ENCODE results near the gene CYREN.

The CYREN gene

DNA sequence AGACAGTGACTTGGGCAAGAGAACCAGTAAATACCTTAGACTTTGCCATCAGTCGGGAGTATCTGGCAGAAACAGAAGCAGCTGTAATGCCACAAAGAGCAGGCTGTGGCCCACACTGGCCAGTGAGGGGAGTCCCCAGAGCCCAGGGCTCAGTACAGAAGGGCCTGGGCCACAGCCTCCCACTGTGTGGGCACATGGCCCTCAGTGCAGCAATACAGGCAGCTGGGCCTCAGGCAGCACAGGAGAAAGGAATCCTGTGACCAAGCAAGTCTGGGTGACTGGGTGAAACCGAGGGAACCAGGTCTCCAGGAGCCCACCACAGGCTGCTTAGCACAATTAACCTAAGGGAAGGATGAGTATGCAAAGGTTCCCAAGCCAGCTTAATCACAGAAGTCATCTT lies 26.8 kb upstream of the CYREN start:
- no peak for DNase-seq (ENCODE audit: low spot score)

DNA sequence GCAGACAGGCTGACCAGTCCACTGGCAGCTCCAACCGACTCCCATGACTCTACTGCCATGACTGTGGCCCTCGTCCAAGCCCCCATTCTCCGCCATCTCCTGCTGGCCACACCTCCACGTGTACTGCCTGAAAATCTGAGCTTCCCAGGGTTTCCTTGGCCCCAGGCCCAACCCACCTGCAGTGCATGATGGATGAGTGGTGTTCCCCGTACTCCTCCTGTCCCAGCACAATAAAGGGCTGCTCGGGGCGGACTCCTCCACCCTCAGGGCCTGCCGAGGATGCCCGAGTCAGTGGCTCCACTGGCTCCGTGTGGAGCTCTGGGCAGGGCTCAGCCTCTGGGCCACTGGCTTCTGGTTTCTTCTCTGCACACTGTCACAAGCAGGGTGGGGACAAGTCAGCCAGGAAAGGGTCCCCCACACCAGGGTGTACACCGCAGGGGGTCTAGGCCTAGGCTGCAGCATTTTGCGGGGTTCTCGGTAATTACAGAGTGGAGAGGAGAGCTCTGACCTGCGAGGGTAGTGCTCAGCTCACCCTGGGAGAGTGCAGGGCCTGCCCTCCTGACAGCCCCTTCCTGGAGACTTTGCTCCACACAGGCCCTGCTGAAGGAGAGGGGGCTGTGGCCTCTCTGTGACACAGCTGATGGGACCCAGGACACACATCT lies 25.6 kb upstream of the CYREN start:
- DNase-seq (ENCODE audit: low spot score): no peak

GRCh38 chr7:135195156-135195555 lies 24.6 kb upstream of the CYREN start:
- DNase-seq (ENCODE audit: low spot score): no peak

DNA sequence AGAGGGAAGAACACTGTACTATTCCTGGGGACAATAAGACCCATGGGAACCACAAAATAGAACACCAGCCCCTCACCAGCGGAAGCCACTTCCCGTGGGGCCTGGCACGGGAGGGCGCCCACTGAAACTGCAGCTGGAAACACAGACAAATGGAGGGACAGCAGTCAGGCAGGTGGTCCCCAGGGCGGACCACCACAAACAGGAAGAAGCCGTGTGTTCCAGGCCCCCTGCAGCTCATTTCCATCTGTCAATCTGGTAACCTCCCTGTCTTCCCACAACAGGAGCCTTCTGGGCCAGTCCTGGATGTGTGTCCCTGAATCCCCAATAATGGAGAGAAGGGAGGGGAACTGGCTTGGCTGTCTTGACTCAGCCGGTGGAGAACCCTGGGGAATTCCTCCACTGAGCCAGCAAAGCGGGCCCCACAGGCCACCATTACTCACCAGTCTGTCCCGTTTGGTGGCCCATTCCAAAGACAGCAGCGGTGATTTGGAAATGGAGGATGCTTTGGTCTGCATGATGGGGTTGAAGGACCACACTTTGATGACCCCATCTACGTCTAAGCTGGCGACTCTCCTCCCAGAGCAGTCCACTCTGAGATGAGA lies 24.1 kb upstream of the CYREN start:
- peak; percentile 33 for DNase-seq (ENCODE audit: low spot score)

DNA sequence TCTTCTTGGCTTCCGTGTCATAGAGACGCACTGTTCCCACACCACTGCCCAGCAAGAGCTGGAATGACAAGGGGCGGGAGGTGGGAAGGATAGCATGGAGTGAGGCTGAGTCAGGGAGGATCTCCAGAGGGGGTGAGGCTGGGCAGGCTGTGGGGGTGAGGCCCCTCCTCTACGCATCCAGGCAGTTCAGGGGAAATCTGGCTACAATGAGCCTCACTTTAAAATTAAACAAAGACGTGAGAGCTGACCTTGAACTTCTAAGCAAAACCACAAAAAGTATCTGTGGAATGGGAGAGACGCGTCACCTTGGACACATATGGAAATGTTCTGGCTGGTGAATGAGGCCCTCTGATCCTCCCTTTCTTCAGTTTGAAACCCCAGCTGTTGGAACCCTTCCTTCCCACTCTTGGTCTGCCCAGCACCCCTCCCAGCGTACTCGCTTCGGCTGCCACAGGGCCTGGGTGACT lies 23.1 kb upstream of the CYREN start:
- DNase-seq (ENCODE audit: low spot score): no peak

GRCh38 chr7:135192914-135193536 lies 22.5 kb upstream of the CYREN start:
- no peak for DNase-seq (ENCODE audit: low spot score)

- DNase-seq (ENCODE audit: low spot score): no peak
Measured at GRCh38 chr7:135190703-135191102, 20.2 kb upstream of the CYREN start.

- DNase-seq (ENCODE audit: low spot score): no peak
Measured at GRCh38 chr7:135189961-135190360, 19.5 kb upstream of the CYREN start.

DNA sequence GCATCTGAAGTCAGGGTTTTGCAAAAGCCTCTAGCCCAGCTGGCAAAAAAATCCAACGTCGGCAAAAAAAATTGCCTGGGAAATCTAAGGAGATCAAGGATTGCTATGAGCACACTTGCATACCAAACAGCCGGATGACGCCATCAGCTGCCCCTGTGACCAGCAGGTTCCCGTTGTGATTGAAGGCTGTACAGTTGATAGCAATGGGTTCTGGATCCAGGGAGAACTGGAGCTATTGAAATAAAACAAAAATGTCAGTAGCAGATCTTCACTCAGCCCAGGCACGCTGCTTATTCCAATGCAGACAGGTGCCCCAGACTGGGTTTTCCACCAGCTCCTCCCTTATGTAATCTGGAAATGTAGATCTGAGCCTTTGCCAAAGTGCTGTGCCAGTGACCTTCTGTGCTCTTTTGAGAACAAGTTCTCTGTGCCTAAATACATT lies 18.7 kb upstream of the CYREN start:
- DNase-seq (ENCODE audit: low spot score): no peak

DNA sequence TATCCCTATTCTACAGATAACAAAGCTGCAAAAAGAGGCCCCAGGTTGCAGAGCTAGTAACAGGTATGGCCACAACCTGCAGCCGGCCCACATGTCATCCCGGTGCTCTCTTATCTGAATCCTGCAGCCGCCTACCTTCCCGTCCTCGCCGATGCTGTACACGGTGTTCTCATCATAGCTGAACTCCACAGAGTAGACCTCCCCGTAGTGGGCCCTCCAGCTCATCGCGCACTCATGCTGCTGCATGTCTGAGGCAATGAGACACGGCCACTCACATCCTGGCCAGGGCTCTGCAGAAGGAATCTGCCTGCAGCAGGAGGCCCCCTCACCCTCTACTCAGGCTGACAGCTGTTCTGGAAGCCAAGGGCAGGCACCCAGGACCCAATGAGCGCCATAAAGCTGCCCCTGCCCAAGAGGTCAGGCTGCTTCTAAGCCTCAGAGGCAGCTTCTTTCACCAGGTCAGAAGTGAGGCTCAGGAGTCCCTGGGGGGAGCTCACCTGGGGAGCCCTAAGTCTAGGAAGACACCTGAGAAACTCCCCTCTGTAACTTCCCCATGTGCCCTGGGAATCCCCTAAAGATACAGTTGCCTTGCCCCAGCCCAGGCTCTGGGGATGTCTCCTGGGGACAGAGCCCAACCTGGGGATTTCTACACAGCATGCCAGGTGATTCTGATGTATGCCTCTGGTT lies 17.9 kb upstream of the CYREN start:
- no peak for DNase-seq (ENCODE audit: low spot score)

GRCh38 chr7:135186841-135187253 lies 16.3 kb upstream of the CYREN start:
- no peak for DNase-seq (ENCODE audit: low spot score)

DNA sequence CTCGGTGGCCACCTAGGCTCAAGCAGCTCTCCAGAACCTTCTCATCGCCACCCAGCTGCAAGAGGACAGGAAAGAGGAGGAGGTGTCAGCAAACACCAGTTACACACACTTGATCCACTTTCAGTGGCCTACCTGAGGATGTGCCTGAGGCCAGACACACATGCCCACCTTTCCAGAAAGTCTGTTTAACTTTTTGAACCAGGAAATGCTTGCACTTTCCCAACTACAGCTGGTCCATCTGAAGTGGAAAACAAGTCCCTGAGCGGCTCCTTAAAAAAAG lies 15.7 kb upstream of the CYREN start:
- no peak for DNase-seq (ENCODE audit: low spot score)

- DNase-seq (ENCODE audit: low spot score): no peak
Measured at GRCh38 chr7:135185471-135186260, 15.2 kb upstream of the CYREN start.

DNA sequence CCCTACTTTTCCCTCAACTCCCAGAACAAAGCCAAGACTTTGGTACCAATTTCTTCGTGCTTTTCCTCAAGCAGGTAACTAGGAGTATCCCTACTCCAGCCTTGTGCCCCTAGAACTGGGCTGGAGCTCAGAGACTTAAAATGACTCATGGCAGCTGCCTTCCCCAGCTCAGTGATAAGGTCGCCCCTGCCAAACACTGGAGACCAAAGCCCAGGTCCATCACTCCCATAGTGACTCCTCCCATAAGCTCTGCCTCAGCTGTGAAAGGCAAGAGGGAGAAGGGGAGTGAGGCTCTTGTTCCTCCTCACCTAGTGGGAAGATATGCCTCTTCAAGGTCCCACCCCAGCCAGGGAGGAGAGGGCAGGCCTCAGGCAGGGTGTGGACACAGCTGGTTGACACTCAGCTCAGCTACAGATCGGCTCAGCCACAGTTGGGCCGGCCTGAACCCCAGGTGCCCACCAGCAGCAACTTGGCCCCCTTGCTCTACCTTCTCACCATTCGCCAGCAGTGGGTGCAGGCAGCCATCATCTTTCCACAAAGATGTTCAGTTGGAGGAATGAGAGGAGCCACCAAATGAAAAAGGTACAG lies 13.8 kb upstream of the CYREN start:
- no peak for DNase-seq (ENCODE audit: low spot score)

GRCh38 chr7:135183478-135183877 lies 13.0 kb upstream of the CYREN start:
- DNase-seq (ENCODE audit: low spot score): no peak

GRCh38 chr7:135181929-135182678 lies 11.6 kb upstream of the CYREN start:
- no peak for DNase-seq (ENCODE audit: low spot score)

DNA sequence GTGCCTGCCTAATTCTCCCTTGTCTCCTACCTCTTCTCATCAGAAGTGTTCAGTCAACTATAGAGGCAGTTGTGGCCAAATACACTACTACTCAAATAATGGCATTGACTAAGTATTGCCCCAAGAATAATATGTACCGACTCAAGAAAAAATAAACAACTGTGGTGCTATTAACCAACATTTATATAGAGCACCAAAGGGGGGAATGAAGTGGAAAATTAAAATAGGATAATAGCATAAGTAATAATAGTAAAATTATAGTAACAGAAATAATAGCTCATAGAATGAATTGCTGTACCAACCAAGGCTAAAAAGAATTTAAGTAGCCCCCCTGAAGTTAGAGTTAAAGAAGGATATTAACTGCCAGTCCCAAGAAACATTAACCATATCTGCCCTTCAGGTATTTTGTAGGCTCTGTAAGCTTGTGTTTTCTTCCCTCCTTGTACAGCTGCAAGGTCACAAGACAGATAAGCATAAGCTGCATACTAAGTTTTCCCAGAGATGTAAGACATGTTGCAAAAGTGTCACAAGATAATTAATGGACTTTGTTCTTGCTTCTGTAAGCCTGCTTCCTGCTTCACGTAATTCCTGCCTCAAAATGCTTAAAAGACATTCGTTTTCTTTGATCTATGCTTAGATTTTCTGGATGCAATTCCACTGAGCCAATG lies 10.9 kb upstream of the CYREN start:
- DNase-seq (ENCODE audit: low spot score): no peak

DNA sequence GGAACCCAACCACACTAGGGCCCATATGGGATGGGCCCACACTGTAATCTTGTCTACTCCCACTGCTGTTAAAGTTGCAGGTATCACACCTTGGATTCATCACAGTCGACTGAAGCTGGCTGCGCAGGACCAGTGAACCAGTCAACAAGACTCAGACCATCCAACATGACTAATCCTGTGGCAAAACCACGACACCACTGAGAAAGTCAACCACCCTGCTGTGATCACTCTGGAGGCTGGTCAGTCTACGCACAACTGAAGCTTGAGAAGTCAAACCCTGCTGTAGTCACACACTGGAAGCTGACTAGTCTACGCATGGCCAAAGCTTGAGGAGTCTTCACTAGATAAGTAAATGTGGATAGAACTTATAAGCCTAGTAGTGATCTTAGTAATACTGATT lies 9.6 kb upstream of the CYREN start:
- DNase-seq (ENCODE audit: low spot score): peak; percentile 91

- DNase-seq (ENCODE audit: low spot score): no peak
Measured at GRCh38 chr7:135179321-135179925, 8.9 kb upstream of the CYREN start.

DNA sequence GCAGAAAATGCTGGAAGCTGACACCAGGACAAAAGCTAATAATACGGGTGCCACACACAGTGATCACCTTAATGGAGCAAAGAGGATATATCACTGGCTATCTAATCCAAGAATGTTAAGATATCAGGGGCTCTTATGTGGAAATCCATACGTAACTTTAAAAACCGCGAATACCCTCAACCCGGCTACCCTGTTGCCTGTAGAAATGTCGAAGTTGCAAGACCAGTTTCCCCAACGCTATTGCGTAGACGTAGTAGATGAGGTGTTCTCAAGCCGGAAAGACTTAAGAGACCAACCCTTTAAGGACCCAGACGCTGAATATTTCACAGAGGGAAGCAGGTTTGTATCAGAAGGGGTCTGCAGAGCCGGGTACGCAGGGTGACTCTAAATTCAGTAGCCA lies 7.9 kb upstream of the CYREN start:
- no peak for DNase-seq (ENCODE audit: low spot score)
